ENCODE measurements around the gene DNAJC21. TPM values are rescaled to one million over a fixed set of nuclear protein-coding genes. Genes with fewer than 3 reads are reported as not detected.

Gene DNAJC21
- total RNA-seq (10 to 100 TPM; 22.9 to 35.2 (median 30.1) TPM), polyA plus RNA-seq (10 to 100 TPM; 16.3 to 22.1 (median 21.8) TPM)
- long read RNA-seq, donor 1, full-length matches to known transcripts = 8 of 20 reads
- long read RNA-seq, donor 1, partial matches to known transcripts = 12 of 20 reads
- long read RNA-seq, donor 1, other reads (novel, unspliced or antisense) = 0 of 20 reads
- long read RNA-seq, donor 2, full-length matches to known transcripts = 6 of 6 reads
- long read RNA-seq, donor 2, partial matches to known transcripts = 0 of 6 reads
- long read RNA-seq, donor 2, other reads (novel, unspliced or antisense) = 0 of 6 reads

DNA sequence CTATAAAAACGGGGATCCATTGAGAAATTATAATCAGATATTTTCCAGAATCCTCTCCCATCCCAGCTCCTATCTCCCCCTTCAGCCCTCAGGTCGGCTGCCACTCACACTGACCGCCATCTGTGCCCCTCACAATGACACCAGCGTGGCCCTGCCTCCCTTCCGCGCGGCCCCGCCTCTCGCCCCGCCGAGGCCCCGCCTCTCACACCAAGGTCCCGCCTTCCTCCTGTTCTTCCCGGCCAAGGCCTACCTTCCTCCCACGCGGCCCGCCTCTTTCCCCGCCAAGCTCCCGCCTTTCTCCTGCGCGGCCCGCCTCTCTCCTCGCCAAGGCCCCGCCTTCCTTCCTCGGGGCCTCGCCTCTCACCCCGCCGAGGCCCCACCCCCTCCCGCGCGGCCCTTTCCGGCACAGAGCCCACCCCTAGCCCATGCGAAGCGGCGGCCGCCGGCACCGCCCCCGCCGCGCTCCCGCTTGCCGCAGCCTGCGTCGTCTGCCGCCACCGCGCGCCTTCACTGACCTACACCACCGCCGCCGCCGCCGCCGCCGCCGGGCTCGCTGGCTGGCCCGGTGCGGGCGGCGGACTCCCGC lies at the start of gene DNAJC21:
DNAJC21 (plus strand) TSS at position 426 of the 586 bp plus-strand sequence. CDS start 261 bp downstream, outside the sequence.
- 0 to 2% (median 1%) methylated on average over 42 to 63 of the region's 63 CpGs for WGBS, 5 donors
- intact Hi-C loops (cut with DNase I; ENCODE audit: low total_unique reads) = no loop called here
- TF ChIP-seq POLR2AphosphoS5 (IDR thresholded peaks at IDR 0.05) (peak; percentile 81 to 91 (median 87)), POLR2A (IDR thresholded peaks at IDR 0.05) (no peak)
- TF ChIP-seq, protein P1, sequence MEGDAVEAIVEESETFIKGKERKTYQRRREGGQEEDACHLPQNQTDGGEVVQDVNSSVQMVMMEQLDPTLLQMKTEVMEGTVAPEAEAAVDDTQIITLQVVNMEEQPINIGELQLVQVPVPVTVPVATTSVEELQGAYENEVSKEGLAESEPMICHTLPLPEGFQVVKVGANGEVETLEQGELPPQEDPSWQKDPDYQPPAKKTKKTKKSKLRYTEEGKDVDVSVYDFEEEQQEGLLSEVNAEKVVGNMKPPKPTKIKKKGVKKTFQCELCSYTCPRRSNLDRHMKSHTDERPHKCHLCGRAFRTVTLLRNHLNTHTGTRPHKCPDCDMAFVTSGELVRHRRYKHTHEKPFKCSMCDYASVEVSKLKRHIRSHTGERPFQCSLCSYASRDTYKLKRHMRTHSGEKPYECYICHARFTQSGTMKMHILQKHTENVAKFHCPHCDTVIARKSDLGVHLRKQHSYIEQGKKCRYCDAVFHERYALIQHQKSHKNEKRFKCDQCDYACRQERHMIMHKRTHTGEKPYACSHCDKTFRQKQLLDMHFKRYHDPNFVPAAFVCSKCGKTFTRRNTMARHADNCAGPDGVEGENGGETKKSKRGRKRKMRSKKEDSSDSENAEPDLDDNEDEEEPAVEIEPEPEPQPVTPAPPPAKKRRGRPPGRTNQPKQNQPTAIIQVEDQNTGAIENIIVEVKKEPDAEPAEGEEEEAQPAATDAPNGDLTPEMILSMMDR (IDR thresholded peaks at IDR 0.05 in 8 of 11, conservative IDR thresholded peaks at IDR 0.05 in 3 of 11) = peak in 2 of 11 experiments; percentile 19 to 37
- DNase-seq = peak; percentile 100
- peaks cover 10 to 46% (median 32%) of the 10 kb centered on the region in 6 donors for H3K4me1 ChIP-seq
- no peaks in the 10 kb centered on the region for H3K27me3 ChIP-seq (replicated peaks in 1 of 7)
- H3K4me3 ChIP-seq = peak within 1 kb of the TSS; percentile 68 to 97 (median 89)
- H3K36me3 ChIP-seq = peaks cover 0 to 41% (median 25%) of the 10 kb centered on the region in 6 donors
- H3K27ac ChIP-seq = peak within 1 kb of the TSS; percentile 79 to 98 (median 95)
- H3K9me3 ChIP-seq = no peaks in the 10 kb centered on the region

DNA sequence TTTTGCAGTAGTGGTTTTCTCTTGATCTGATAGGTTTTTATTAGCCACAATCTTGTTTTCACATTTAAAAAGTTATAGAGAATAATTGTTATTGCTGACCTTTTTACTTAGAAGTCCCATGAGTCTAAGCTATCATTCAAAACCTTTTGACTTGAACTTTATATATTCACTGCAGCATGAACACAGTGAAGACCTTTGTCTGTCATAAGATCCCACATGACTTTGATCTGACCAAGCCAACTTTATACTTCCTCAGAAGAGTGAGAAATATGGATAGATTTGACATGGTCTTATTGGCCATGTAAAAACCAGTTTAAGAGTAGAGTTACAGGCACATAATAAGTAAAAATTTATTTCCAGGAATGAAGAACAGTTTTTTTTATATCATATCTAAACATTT lies 48.1 kb upstream of the DNAJC21 start:
- Histone ChIP-seq H3K4me3 (no peak overlapping the region), H3K36me3 (no peaks in the 10 kb centered on the region), H3K27me3 (replicated peaks in 1 of 7) (no peaks in the 10 kb centered on the region), H3K27ac (no peak overlapping the region), H3K4me1 (no peaks in the 10 kb centered on the region), H3K9me3 (peaks cover 0 to 16% (median 9%) of the 10 kb centered on the region in 8 donors)
- DNase-seq = no peak
- intact Hi-C loops (cut with DNase I; ENCODE audit: low total_unique reads) = no loop called here
- TF ChIP-seq POLR2AphosphoS5 (IDR thresholded peaks at IDR 0.05) (no peak), POLR2A (IDR thresholded peaks at IDR 0.05) (no peak)
- TF ChIP-seq, protein P1 (IDR thresholded peaks at IDR 0.05 in 8 of 11, conservative IDR thresholded peaks at IDR 0.05 in 3 of 11) = no peak

DNA sequence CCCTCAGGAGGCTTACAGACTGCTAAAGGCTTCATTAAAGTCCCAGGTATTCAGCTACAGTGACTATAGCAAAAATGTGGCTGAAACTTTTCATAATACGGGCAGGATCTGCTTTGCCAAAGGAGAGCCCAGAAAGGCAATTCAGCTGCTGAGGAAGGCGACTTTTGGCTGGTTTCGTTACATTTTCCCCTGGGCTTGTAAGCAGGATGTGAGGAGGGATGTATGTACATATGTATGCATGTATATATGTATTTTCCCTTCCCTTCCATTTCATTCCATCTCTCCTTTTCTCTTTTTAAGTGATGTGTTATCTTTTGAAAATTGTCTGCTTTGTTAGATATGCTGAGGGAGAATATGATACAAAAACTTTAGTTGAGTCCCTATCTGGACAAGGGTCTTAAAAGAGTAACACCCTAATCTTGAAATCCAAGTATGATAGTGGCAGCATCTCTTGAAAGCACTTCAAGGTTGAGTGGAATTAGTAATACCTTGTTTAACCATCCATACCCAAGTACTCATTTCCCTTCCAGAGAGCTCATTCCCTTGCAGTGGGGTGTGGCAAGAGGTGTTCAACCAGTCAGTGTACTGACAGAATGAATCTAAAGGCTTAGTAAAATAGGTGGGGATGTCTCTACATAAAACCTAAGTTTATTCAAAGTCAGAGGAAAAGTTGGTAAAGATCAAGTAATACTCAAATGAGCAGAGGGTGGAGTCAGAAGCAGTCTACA lies 42.8 kb upstream of the DNAJC21 start:
- Histone ChIP-seq H3K9me3 (no peaks in the 10 kb centered on the region), H3K36me3 (no peaks in the 10 kb centered on the region), H3K27ac (no peak overlapping the region), H3K4me3 (no peak overlapping the region), H3K4me1 (no peaks in the 10 kb centered on the region), H3K27me3 (replicated peaks in 1 of 7) (no peaks in the 10 kb centered on the region)
- WGBS, 5 donors = 85 to 92% (median 91%) methylated on average over 3 of the region's 3 CpGs
- TF ChIP-seq POLR2AphosphoS5 (IDR thresholded peaks at IDR 0.05) (no peak), POLR2A (IDR thresholded peaks at IDR 0.05) (no peak)
- TF ChIP-seq, protein P1 (IDR thresholded peaks at IDR 0.05 in 8 of 11, conservative IDR thresholded peaks at IDR 0.05 in 3 of 11) = no peak
- no peak for DNase-seq
- intact Hi-C loops (cut with DNase I; ENCODE audit: low total_unique reads) = no loop called here

DNA sequence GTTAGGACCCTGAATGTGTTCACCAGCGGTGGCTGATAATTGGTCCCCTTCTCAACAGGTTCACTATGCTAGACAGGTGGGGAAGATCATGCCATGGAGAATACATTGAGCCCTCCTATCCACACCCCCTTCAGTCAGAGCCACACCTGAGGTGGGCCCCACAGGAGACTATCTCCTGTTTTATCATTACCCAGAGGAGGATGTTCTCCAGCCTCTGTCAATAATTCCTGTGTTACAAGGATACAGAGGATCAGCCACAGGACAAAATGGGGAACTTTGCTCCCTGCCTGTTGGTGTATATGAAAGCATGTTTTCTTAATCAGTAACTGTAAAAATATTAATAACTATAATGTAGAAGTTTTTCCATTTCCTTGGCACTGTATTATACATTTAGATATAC lies 40.0 kb upstream of the DNAJC21 start:
- WGBS, 5 donors = 84 to 100% (median 100%) methylated on average over 1 of the region's 1 CpG
- no peaks in the 10 kb centered on the region for H3K9me3 ChIP-seq
- no peak overlapping the region for H3K4me3 ChIP-seq
- DNase-seq = no peak
- H3K27me3 ChIP-seq (replicated peaks in 1 of 7) = no peaks in the 10 kb centered on the region
- no peaks in the 10 kb centered on the region for H3K36me3 ChIP-seq
- TF ChIP-seq POLR2AphosphoS5 (IDR thresholded peaks at IDR 0.05) = no peak
- TF ChIP-seq, protein P1 (IDR thresholded peaks at IDR 0.05 in 8 of 11, conservative IDR thresholded peaks at IDR 0.05 in 3 of 11) = no peak
- H3K27ac ChIP-seq = no peak overlapping the region
- peaks cover 0 to 2% (median 0%) of the 10 kb centered on the region in 6 donors for H3K4me1 ChIP-seq
- intact Hi-C loops (cut with DNase I; ENCODE audit: low total_unique reads) = no loop called here
